ENCODE results near the gene KIF26A. TPM values are rescaled to one million over a fixed set of nuclear protein-coding genes. Genes with fewer than 3 reads are reported as not detected.

The KIF26A gene
- total RNA-seq, 1 donor from 2014 or later = 0.26 TPM

DNA sequence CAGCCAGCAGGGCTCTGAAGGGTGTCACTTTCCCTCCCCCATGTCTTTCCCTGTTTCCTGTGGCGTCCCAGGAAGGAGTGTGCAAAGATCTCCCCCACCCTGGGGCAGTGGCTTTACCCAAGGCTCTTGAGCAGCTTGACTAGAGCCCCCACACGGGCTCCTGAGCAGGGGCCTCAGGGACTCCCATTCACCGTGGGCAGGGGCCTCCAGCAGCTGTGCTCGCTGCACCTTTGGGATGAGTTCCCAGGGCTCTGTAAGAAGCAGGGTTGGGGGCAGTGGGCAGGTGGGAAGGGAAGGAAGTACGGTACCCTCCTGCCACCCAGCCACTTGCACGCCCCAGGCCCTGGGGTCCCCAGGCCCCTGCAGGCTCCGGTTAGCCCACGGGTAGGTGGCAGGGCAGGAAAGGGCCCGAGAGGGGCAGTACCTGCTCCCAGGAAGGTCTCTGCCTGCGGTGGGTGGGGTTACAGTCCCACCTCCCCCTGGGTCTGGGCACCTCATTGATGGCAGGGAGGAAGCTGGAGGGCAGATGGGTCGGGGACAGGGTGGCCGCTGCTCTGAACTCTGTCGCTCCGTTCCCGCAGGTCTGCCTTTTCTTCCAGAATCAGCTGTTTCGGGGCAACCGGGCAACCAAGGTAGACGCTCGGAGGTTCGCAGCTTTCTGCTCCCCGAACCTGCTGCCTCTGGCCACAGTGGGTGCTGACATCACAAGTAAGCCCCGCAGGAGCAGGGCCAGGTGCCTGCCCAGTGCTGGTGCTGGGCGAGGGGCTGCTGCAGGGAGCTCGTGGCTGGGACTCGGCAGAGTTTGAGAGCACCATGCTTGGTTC, 39.9 kb upstream of the KIF26A start:
- intact Hi-C loops (cut with micrococcal nuclease) = no loop called here
- Mint-ChIP-seq H3K36me3 (ENCODE audit: low read depth) (no peaks in the 10 kb centered on the region), H3K9me3 (no peaks in the 10 kb centered on the region), H3K27me3 (no peaks in the 10 kb centered on the region), H3K4me3 (no peak overlapping the region), H3K27ac (no peak overlapping the region), H3K4me1 (peaks cover 5% of the 10 kb centered on the region)
- no peak for DNase-seq

DNA sequence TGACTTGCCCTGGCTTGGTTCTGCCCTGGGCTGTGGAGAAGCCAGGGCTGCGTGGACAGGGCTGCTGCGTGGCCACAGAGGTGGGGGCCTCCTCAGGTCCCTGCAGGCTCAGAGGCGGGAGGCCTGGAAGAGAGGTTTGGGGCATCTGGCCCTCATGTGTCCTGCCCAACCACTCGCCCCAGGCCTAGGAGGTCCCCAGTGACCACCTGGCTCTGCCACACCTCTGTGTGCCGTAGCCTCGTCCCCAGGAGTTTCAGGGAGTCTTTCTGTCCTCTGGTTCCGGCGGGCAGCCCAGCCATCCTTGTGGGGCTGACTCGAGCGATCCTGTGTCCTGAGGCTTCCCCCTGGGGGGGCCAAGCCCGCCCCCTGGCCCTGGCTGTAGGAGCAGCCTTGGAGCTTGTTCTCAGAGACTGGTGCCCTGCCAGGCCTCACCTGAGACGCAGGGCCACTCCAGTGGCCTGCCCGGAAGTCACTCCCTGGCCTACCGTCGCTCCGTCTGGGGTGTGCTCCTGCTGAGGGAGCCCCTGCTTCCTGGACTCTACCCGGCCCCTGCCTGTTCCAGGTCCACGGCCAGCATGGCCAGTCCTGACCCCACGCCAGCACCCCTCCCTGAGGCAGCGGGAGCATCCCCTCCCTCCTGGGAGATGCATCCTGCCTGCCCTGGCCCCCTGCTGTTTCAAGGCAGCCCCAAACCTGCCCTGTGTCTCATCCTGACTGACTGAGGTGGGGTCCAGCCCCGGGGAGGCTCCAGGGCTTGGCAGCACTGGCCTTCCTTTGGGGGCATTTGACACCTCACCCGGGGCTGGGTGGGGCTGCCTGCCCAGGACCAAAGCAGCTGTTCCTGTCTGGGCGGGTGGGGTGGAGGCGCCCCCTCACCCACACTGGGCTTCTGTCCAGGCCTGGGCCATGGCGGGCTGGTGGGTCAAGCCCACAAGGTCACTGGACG, 39.0 kb upstream of the KIF26A start:
- DNase-seq = no peak
- no peak overlapping the region for H3K4me3 Mint-ChIP-seq
- no peaks in the 10 kb centered on the region for H3K9me3 Mint-ChIP-seq
- H3K27me3 Mint-ChIP-seq = no peaks in the 10 kb centered on the region
- intact Hi-C loops (cut with micrococcal nuclease) = no loop called here
- H3K4me1 Mint-ChIP-seq = peaks cover 2% of the 10 kb centered on the region
- H3K36me3 Mint-ChIP-seq (ENCODE audit: low read depth) = no peaks in the 10 kb centered on the region
- no peak overlapping the region for H3K27ac Mint-ChIP-seq

DNA sequence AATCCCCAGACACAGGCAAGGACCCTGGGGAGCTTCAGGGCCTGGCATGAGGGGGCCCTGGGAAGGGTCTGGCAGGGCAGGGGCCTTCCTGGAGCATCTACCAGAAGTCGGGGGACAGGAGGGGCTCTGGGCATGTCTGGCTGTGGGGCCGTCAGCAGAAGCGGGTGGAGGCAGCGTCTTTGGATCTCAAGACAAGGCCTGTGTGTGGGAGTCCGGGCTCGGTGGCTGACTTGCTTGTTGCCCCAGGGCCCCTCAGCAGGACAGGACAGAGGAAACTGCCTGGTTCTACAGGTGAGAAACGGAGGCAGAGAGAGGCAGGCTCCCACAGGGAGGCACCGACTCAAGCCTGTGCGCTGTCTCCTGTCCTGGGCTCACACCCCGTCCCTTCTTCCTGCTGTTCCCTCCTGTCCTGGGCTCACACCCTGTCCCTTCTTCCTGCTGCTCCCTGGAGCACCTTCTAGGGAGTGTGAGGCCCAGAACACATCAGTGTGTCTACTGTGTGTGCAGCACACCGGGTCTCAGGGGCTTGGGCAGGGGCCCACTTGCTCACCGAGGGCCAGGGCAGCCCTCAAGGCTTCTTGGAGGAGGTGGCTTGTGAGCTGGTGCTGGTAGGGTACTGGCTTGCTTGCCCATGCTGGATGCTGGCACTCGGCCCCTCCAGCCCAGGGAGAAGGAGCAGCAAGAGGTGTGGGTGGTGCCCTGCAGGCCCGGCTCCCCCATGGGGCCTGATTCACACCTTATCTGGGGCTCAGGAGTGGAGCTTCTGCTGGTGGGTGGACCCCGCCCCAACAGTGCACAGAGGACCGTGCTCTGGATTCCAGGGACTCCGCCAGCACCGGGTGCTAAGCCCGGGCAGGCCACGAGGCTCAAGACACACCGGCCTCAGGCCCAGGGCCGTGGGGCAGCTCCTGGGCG, 38.0 kb upstream of the KIF26A start:
- no peaks in the 10 kb centered on the region for H3K9me3 Mint-ChIP-seq
- no peaks in the 10 kb centered on the region for H3K4me1 Mint-ChIP-seq
- H3K4me3 Mint-ChIP-seq = no peak overlapping the region
- H3K27me3 Mint-ChIP-seq = no peaks in the 10 kb centered on the region
- no peak overlapping the region for H3K27ac Mint-ChIP-seq
- intact Hi-C loops (cut with micrococcal nuclease) = no loop called here
- H3K36me3 Mint-ChIP-seq (ENCODE audit: low read depth) = no peaks in the 10 kb centered on the region
- DNase-seq = no peak

DNA sequence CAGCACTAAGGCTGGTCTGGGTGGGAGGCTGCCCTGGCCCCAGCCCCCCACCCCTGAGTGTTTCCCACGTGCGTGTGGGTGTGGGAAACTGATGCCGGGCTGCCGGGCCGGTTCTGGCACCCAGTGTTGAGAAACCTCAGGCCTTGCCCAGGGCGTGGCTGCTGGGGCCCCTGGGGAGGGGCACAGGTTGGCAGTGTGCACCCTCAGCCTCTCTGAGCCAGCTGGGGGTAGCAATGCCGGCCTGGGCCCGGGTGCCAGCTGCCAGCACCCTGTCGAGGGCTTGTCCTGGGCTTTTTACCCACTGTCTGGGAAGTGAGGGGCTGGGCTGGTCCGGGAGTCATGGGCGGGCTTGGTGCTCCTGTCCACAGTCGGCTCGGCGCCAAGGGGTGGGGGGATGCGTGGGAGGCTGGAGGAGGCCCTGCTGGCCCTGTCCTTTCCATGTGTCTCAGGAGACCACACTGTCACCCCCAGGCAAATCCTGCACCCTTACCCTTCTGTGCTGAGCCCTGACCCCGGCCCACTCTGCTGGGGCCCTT, 37.2 kb upstream of the KIF26A start:
- no peaks in the 10 kb centered on the region for H3K9me3 Mint-ChIP-seq
- DNase-seq = no peak
- intact Hi-C loops (cut with micrococcal nuclease) = no loop called here
- H3K36me3 Mint-ChIP-seq (ENCODE audit: low read depth) = no peaks in the 10 kb centered on the region
- no peak overlapping the region for H3K4me3 Mint-ChIP-seq
- H3K27me3 Mint-ChIP-seq = no peaks in the 10 kb centered on the region
- H3K4me1 Mint-ChIP-seq = no peaks in the 10 kb centered on the region
- no peak overlapping the region for H3K27ac Mint-ChIP-seq

DNA sequence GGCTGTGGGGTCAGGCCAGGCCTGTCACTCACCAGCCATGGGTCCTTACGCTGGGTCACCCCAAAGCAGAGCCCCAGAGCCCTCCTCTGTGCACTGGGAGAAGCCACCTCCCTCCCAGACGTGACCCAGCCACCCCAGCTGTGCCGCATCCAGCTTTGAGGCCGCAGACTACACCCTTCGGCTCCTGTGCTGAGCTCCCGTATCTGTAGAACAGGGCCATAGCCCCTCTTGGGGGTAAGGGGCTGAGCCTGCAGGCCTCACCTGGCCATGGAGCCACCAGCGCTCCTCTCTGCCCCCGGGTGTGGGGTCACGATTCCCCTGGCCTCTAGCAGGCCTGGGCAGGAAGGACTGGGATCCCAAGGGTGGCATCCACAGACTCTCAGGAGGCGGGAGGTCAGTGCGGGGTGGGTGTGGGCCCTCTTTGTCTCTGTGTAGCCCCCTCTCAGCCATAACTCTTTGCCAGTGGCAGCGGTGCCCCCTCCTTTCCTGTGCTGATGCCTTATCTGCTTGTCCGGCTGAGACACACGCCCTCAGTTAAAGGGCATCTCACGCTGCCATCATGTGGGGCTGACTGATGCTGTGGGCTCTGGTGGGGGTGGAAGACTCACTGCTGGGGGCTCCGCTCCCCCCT, 36.6 kb upstream of the KIF26A start:
- no peaks in the 10 kb centered on the region for H3K36me3 Mint-ChIP-seq (ENCODE audit: low read depth)
- no peaks in the 10 kb centered on the region for H3K9me3 Mint-ChIP-seq
- no peaks in the 10 kb centered on the region for H3K4me1 Mint-ChIP-seq
- intact Hi-C loops (cut with micrococcal nuclease) = no loop called here
- no peaks in the 10 kb centered on the region for H3K27me3 Mint-ChIP-seq
- H3K27ac Mint-ChIP-seq = no peak overlapping the region
- no peak overlapping the region for H3K4me3 Mint-ChIP-seq
- DNase-seq = no peak

DNA sequence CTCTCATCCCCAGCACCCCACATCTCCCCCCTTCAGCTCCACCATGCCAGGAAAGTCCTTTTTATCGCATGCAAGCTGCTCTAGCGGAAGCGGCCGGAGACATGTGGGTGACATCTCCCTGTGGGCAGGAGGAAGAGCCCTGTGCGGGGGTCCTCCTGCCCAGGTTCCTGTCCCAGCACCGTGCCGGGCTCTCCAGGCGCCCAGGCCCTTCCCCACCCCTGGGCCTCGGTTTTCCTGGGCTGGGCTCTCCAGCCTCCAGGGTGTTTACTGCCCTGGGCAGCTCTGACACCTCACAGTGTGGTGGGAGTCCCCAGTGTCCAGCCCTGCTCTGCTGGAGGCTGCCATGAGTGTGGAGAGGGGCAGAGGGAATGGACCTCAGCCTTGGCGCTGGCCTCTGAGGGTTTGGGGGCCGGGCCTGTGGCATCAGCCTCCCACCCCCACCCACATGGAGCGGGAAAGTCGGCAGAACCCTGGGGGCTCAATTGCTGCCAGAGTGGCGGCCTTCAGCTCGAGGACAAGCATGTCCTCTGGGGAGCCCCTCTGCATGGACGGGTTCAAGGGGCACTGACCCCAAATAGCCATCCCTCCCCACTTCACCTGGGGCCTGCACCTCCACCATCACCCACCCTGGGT, 36.0 kb upstream of the KIF26A start:
- H3K36me3 Mint-ChIP-seq (ENCODE audit: low read depth) = no peaks in the 10 kb centered on the region
- H3K9me3 Mint-ChIP-seq = no peaks in the 10 kb centered on the region
- no peak for DNase-seq
- intact Hi-C loops (cut with micrococcal nuclease) = no loop called here
- no peaks in the 10 kb centered on the region for H3K27me3 Mint-ChIP-seq
- H3K27ac Mint-ChIP-seq = no peak overlapping the region
- no peaks in the 10 kb centered on the region for H3K4me1 Mint-ChIP-seq
- no peak overlapping the region for H3K4me3 Mint-ChIP-seq

DNA sequence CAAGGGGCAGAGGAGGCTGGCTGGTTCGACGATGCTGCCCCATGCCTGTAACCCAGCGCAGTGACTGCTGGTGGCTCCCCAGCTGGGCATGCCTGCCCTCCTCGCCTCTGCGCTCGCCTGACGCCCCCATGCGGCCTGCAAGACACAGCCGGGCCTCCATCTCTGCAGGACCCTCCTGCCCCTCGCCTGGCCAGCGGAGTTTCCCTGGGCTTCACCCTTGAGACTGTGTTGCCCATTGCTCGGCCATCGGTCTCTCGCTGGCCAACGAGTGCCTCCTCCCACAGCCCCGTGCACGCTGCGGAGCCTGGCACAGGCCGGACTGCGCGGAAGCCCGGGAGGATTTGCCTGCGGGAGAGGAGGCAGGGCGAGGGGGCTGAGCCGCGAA, 35.3 kb upstream of the KIF26A start:
- Mint-ChIP-seq H3K4me1 (no peaks in the 10 kb centered on the region), H3K36me3 (ENCODE audit: low read depth) (no peaks in the 10 kb centered on the region), H3K9me3 (no peaks in the 10 kb centered on the region), H3K27ac (no peak overlapping the region), H3K27me3 (no peaks in the 10 kb centered on the region), H3K4me3 (no peak overlapping the region)
- no peak for DNase-seq
- intact Hi-C loops (cut with micrococcal nuclease) = no loop called here

DNA sequence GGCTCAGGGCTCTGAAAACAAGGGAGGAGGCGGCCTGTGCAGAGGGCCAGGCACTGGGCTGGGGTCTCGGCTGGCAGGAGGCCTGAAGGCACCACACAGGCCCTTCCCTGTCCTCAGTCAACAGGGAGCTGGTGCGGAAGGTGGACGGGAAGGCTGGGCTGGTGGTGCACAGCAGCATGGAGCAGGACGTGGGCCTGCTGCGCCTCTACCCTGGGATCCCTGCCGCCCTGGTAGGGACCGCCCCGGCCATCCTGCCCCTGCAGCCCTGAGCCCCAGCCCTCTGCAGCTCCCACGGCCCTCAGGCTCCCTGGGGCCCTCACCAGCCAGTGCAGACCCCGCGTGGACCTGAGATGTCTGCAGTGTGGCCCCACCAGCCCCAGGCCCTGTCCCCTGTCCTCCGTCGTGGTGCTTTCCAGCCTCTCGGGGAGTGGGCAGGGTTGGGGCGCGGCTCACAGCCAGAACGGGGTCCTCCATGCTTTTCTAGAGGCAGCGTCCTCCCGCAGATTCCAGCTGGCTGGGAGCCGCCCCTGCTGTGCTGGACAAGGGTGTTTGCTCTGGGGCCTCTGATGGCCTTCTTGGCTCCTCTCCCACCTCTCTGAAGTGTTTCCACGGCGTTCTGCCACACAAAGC, 34.8 kb upstream of the KIF26A start:
- Mint-ChIP-seq H3K9me3 (no peaks in the 10 kb centered on the region), H3K4me3 (no peak overlapping the region), H3K4me1 (no peaks in the 10 kb centered on the region), H3K27me3 (no peaks in the 10 kb centered on the region), H3K36me3 (ENCODE audit: low read depth) (no peaks in the 10 kb centered on the region), H3K27ac (no peak overlapping the region)
- DNase-seq = no peak
- intact Hi-C loops (cut with micrococcal nuclease) = no loop called here

DNA sequence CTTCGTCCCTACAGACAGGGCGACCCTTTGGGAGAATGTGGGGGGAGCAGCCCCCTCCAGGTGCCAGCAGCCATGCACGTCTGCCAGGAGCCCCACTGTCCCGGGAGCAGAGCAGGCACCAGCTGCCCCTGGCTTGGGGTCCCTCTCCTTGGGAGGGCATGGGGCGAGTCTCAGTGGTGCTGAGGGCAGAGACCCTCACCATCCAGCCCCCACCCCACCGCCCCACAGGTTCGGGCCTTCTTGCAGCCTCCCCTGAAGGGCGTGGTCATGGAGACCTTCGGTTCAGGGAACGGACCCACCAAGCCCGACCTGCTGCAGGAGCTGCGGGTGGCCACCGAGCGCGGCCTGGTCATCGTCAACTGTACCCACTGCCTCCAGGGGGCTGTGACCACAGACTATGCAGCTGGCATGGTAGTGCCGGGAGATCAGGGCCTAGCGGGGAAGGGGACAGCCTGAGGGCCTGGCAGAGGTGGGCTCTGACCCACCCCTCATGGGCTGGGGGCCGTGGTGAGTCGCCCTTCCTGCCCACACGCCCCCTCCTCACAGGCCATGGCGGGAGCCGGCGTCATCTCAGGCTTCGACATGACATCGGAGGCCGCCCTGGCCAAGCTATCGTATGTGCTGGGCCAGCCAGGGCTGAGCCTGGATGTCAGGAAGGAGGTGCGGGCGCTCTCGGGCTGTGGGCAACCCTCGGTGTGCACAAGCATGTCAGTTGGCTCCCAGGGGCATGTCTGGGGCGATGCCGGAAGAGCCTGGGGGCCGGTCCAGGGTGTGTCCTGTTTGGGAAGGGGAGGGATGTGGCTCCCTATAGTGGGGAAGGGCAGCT, 34.1 kb upstream of the KIF26A start:
- no peaks in the 10 kb centered on the region for H3K27me3 Mint-ChIP-seq
- H3K36me3 Mint-ChIP-seq (ENCODE audit: low read depth) = no peaks in the 10 kb centered on the region
- intact Hi-C loops (cut with micrococcal nuclease) = no loop called here
- no peak overlapping the region for H3K4me3 Mint-ChIP-seq
- no peak overlapping the region for H3K27ac Mint-ChIP-seq
- no peak for DNase-seq
- H3K9me3 Mint-ChIP-seq = no peaks in the 10 kb centered on the region
- H3K4me1 Mint-ChIP-seq = no peaks in the 10 kb centered on the region

DNA sequence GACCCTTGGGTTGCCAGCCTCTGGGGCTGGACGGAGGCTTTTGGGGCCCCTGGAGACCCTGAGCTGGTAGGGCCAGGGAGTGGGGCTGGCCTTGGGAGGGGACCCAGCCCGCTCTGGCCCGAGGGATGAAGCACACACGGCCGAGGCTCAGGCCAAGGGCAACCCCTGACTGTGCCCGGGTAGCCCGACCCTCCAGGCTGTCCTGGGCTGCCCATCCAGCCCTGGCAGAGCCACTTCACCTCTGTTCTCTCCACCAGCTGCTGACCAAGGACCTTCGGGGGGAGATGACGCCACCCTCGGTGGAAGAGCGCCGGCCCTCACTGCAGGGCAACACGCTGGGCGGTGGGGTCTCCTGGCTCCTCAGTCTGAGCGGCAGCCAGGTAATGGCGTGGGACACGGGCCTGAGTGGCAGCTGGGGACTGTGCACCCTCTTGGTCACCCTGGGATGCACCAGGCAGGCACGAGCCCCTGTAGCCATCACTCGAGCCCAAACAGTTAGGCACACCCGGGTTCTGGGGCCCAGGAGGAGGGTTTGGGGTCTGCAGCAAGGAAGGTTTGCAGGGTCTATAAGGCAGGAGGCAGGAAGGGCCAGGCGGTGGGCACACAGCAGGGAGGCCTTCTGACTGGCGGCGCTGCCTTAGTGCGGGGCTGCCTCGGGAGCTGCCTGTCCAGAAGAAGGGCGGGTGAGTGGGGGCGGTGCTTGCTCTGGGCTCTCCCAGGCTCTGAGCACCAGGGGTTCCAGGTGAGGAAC, 33.1 kb upstream of the KIF26A start:
- H3K27me3 Mint-ChIP-seq = no peaks in the 10 kb centered on the region
- no peak for DNase-seq
- intact Hi-C loops (cut with micrococcal nuclease) = no loop called here
- H3K36me3 Mint-ChIP-seq (ENCODE audit: low read depth) = no peaks in the 10 kb centered on the region
- no peaks in the 10 kb centered on the region for H3K9me3 Mint-ChIP-seq
- H3K4me1 Mint-ChIP-seq = no peaks in the 10 kb centered on the region
- H3K27ac Mint-ChIP-seq = no peak overlapping the region
- H3K4me3 Mint-ChIP-seq = no peak overlapping the region

DNA sequence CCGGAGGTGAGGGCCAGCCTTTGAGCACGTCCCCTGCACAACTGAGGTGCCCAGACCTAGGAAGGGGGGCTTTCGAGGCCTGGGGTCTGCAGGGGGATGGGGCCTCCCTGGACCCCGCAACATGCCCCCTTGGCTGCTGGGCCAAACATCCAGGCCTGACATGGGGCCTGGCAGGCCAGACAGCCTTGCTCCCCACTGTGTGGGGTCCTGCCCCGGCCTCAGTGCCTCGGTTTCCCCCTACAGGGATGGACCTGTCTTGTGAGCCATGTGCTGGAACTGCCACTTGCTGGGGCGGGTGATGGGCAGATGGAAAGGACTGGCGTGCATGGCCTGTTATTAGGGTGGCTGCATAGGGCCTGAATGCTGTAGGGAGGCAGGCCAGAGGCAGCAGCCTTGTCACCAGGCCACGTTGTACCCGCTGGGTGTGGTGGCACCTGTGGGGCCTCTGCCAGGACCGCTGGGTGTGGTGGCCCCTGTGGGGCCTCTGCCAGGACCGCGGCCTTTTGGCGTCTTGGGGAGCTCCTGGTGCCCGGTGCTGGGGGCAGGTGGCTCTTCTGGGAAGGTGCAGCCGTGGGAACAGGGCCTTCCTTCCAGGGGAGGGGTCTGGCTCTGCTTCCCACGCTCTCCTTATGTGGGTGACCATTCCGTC, 32.4 kb upstream of the KIF26A start:
- H3K36me3 Mint-ChIP-seq (ENCODE audit: low read depth) = no peaks in the 10 kb centered on the region
- DNase-seq = no peak
- H3K9me3 Mint-ChIP-seq = no peaks in the 10 kb centered on the region
- H3K27ac Mint-ChIP-seq = no peak overlapping the region
- no peaks in the 10 kb centered on the region for H3K4me1 Mint-ChIP-seq
- intact Hi-C loops (cut with micrococcal nuclease) = no loop called here
- H3K27me3 Mint-ChIP-seq = no peaks in the 10 kb centered on the region
- H3K4me3 Mint-ChIP-seq = no peak overlapping the region

Measured in activated CD4-positive, alpha-beta T cell treated with anti-CD3 and anti-CD28 coated beads, Interleukin-2, amount 10 ng/mL, durations not matched to agents 24 days and 14 days (primary cell).